HG02678 (cell line): Measurements from ENCODE around the gene WNT16.
"Not testable (repeated sequence)": the region's sequence is repeated elsewhere in the genome, so short reads cannot be mapped to it uniquely, and the experiment has no call there.

Source experiments
- ATAC-seq: cut with Tn5 transposase; IDR thresholded peaks from one replicate; pipeline ENCODE4 v1.9.1; 2021; ENCODE audit warnings: mild to moderate bottlenecking, moderate library complexity; ENCODE audit not compliant: unreplicated experiment

Gene WNT16

DNA sequence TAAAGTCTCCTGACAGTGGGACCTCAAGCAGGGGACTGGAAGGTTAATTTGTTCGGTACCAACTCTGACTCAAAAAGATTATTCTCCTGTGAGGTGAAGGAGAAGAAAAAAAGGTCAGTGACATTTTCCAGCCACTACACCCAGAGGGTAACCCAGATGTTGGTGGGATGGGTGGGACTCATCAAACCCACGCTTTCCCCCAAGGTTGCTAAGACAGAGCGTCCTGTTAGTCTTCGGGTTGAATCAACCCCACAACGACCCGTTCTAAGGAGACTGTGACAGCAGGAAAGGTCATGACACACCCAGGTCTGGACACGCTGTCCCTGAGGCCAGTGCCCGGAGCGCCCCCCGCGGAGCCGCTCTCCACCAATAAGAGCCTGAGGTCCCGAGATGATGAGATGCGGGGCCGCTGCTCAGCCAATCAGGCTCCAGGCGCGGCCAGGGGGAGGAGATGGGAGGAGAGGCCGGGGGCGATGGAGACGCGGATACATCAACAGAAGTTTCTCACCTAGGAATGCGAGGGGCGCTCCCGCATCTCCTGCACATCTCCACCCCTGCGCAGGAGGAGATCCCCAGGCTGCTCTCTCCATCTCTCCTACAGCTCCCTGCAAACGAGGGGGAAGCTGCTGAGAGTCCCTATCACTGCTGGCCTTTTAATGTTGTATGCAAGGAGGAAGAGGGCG, at the start of gene WNT16:
TSS of gene WNT16 (plus strand) at position 493 of the 683 bp plus-strand sequence. CDS start 293 bp downstream, outside the sequence.
- ATAC-seq = no peak

- ATAC-seq = no peak
Measured at GRCh38 chr7:121279060-121279620, 49.7 kb upstream of the WNT16 start.

DNA sequence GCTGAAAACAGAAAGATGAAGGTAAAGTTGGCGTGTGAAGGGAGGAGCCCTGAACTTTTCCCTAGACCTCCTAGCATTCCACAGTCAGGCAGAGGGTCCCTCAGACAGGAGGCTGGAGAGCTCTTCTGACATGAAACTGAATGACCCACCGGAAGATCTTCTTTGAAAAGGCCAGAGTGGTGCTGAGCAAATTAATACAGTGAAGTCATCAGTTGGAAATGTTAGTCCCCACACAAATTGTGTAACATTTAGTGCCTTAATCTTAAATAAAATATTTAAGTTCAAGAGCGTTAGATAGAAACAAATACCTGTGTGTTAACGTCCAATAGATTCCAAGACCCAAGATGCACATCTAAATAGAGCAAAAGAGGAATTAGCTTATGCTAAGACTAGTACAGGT, 49.0 kb upstream of the WNT16 start:
- ATAC-seq = no peak

DNA sequence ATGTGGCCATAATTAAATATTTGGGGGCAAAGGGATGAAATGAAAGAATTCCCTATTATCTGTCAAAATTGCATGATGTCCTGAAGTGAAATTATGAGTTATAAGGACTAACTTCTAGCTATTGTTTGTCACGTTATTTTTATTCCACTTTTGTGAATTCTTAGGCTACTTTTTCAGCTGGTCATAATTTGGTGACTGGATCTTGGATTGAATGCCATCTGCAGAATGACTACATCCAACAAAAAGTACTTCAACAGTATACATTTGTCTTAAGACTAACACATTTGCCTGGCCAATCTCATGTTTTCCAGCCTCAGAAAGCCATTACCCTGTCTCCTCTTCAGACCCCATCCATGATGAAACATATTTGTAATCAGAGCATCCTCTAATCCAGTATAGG, 48.1 kb upstream of the WNT16 start:
- ATAC-seq = no peak

GRCh38 chr7:121282129-121282528, 46.7 kb upstream of the WNT16 start:
- no peak for ATAC-seq

GRCh38 chr7:121285066-121285667, 43.6 kb upstream of the WNT16 start:
- ATAC-seq = no peak

- ATAC-seq = no peak
Measured at GRCh38 chr7:121286186-121286585, 42.6 kb upstream of the WNT16 start.

- no peak for ATAC-seq
Measured at GRCh38 chr7:121286742-121287734, 41.8 kb upstream of the WNT16 start.

GRCh38 chr7:121288894-121289293, 39.9 kb upstream of the WNT16 start:
- no peak for ATAC-seq

DNA sequence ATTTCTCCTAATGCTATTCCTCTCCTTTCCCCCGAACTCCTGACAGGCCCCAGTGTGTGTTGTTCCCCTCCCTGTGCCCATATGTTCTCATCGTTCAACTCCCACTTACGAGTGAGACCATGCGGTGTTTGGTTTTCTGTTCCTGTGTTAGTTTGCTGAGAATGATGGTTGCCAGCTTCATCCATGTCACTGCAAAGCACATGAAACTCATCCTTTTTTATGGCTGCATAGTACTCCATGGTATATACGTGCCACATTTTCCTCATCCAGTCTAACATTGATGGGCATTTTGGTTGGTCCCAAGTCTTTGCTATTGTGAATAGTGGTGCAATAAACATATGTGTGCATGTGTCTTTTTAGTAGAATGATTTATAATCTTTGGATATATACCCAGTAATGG, 38.9 kb upstream of the WNT16 start:
- ATAC-seq = not testable (repeated sequence)

DNA sequence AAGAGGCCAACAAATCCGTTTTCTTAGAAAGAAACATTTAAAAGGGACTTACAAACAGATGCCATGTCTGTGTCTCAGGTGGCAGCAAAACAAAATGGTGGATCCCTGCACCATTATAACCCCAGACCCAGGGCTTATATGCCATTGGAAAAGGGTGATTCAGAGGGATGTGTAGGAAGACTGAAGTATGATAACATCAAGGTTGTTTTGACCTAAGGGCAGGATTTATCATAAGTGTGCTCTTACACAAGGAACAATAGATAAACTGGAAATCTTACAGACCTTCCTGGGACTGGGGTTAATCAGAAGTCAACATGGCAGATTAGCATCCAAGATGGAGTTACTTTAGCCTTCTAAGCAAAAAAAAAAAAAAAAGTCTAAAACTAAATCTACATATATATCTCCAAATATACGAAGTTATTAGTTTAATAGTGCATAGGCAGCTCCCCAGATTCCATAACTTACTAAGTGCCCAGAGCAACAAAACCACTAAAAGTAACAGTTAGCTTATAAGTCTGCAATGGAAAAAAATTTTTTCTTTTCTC, 34.3 kb upstream of the WNT16 start:
- no peak for ATAC-seq

DNA sequence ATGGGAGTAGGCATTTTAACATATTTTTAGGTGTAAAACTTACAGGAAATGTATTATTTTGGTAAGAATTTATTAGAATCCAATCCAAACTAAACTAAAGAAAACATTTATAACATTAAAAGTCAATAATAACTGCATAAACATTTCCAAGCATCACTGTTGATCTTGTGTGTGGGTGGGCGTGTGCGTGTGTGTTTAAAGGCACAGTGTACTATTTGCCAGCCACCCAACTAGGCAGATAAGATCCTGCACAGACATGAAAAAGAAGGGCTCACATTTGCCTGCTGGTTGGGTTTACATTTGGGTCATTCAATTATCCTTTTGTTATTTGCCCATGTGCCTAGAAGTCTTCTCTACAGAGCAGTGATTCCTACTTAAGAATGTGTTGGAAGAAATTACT, 31.0 kb upstream of the WNT16 start:
- no peak for ATAC-seq

DNA sequence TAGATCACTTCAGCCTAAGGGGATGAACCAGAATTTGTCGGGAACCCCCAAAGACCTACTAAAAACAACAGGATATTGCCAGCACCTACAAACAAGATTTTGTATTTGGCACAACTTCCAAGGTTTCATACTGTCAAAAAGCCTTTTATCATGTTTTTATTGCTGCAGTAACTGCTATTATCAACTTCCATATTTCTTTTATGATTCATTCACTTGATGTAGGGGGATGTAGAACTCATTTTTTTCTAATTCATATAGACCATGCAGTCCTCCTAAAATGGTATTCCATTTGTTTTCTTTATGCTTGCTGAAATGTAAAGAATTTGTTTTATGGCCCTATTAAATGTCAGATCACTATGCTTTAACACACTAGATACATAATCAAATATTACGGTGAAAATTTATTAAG, 30.0 kb upstream of the WNT16 start:
- ATAC-seq = no peak

GRCh38 chr7:121300685-121301420, 27.9 kb upstream of the WNT16 start:
- ATAC-seq = no peak

- ATAC-seq = no peak
Measured at GRCh38 chr7:121301446-121302213, 27.2 kb upstream of the WNT16 start.

GRCh38 chr7:121302214-121302745, 26.5 kb upstream of the WNT16 start:
- ATAC-seq = peak; percentile 91

- no peak for ATAC-seq
Measured at GRCh38 chr7:121303422-121304101, 25.2 kb upstream of the WNT16 start.

DNA sequence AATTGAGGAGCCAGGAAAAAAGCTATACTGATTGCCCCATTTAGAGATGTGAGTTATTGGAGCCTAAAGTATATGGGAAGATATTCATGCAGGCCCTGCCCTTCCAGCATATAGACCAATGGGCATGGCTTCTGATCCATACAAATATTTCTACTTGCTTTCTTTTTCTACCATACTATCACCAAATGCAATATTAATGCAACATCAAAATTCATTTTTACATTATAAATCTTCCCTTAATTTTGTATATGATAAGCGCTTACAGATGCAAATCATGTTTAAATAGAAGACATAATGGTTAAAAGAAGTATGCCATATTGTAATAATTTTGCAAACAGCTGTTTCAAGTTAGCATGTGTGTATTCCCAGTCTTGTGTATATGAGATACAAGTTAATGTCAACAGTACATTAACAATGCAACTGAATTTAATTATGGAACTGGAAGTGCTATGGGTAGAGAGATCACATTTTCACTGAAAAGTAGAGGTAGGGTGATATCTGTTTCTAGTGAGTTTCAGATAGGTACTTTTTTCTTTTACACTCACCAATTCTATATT, 24.6 kb upstream of the WNT16 start:
- no peak for ATAC-seq
